Breast epithelium (tissue), 4 donors: Measurements from ENCODE around the gene BRD8. TPM values are rescaled to one million over a fixed set of nuclear protein-coding genes. Genes with fewer than 3 reads are reported as not detected.

ENCODE experiments used
- DNase-seq, 2 donors: peaks; one replicate each; pipeline ENCODE4 v3.0.0-alpha.2; 2019; ENCODE audit warnings: low spot score in 2 of 2
- H3K27ac ChIP-seq, 2 donors: fragments of 200-600 bp; sonication (generic) in 1 of 2; one replicate each; pipeline ENCODE4 v1.5.1; 2016 to 2019; ENCODE audit warnings: mild to moderate bottlenecking in 1 of 2
- H3K27me3 ChIP-seq, 2 donors: fragments of 200-600 bp; sonication (generic) in 1 of 2; one replicate each; pipeline versions ENCODE4 v1.5.1 to v1.6.0; 2017 to 2019; ENCODE audit warnings: control low read depth in 1 of 2, mild to moderate bottlenecking in 1 of 2
- H3K36me3 ChIP-seq: fragments of 200-600 bp; one replicate; pipeline ENCODE4 v1.5.1; 2019
- H3K4me1 ChIP-seq, 2 donors: fragments of 200-600 bp; sonication (generic); one replicate each; pipeline ENCODE4 v1.5.1; 2016 to 2019; ENCODE audit warnings: control low read depth in 1 of 2
- H3K4me3 ChIP-seq, 3 donors: fragments of 200-600 bp; sonication (generic); 1 replicate in 2 of 3; 2 replicates in 1 of 3; pipeline ENCODE4 v1.5.1; 2016 to 2019; ENCODE audit warnings: mild to moderate bottlenecking in 3 of 3, moderate library complexity in 2 of 3
- H3K9me3 ChIP-seq, 2 donors: fragments of 200-600 bp; sonication (generic) in 1 of 2; one replicate each; pipeline ENCODE4 v1.5.1; 2016 to 2019; ENCODE audit warnings: control low read depth in 1 of 2
- CTCF ChIP-seq, 3 donors: fragments of 450-650 bp; IDR thresholded peaks; one replicate each; pipeline ENCODE4 v1.5.1; 2016 to 2017; ENCODE audit warnings: antibody characterized with exemption in 3 of 3, mild to moderate bottlenecking in 3 of 3, moderate library complexity in 3 of 3
- POLR2A ChIP-seq: fragments of 450-650 bp; IDR thresholded peaks from one replicate; pipeline ENCODE4 v1.6.1; 2016; ENCODE audit warnings: antibody characterized with exemption, mild to moderate bottlenecking, moderate library complexity
- POLR2AphosphoS5 ChIP-seq, 3 donors: sonication (generic); formaldehyde crosslinking; IDR thresholded peaks; one replicate each; pipeline ENCODE4 v1.6.1; 2017; ENCODE audit warnings: antibody characterized with exemption in 3 of 3
- intact Hi-C: fragments of 100-400 bp; cut with DNase I; formaldehyde crosslinking; loops from one replicate; pipeline ENCODE4 v1.15.1; 2023; ENCODE audit warnings: low total_unique reads
- total RNA-seq, 3 donors: library from RNA; depleted of rRNA; stranded (reverse); fragments of >200 nt; gene quantifications; one replicate each; pipeline ENCODE4 v1.1.0, GENCODE V29; 2016

BRD8 gene
- total RNA-seq, 3 donors from 2014 or later = 28.6 to 90.4 (median 69.5) TPM

DNA sequence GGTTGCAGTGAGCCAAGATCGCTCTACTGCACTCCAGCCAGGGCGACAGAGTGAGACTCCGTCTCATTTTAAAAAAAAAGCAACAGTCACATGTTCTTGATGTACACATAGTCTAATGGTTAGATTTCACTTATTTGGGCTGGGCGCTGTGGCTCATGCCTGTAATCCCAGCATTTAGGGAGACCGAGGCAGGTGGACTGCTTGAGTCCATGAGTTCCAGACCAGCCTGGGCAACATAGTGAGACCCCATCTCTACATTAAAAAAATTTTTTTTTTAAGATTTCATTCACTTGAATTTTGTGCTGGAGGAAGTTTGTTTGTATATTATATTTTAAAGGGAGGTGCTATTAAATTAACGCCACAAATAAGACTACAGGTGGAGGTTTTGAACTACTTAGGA lies 72.7 kb downstream of the BRD8 start:
- no peak for DNase-seq
- Histone ChIP-seq H3K4me1 (no peaks in the 10 kb centered on the region), H3K4me3 (no peak overlapping the region), H3K27ac (no peak overlapping the region), H3K27me3 (no peaks in the 10 kb centered on the region), H3K36me3 (no peaks in the 10 kb centered on the region), H3K9me3 (no peaks in the 10 kb centered on the region)
- no peak for TF ChIP-seq CTCF (IDR thresholded peaks at IDR 0.05)
- no peak for TF ChIP-seq POLR2A
- no peak for TF ChIP-seq POLR2AphosphoS5 (IDR thresholded peaks at IDR 0.05)
- intact Hi-C loops = no loop called here

- no peak for TF ChIP-seq POLR2AphosphoS5 (IDR thresholded peaks at IDR 0.05)
- no peak for TF ChIP-seq CTCF (IDR thresholded peaks at IDR 0.05)
- no peak for TF ChIP-seq POLR2A
Observed at GRCh38 chr5:138103319-138103637, 75.2 kb downstream of the BRD8 start.

DNA sequence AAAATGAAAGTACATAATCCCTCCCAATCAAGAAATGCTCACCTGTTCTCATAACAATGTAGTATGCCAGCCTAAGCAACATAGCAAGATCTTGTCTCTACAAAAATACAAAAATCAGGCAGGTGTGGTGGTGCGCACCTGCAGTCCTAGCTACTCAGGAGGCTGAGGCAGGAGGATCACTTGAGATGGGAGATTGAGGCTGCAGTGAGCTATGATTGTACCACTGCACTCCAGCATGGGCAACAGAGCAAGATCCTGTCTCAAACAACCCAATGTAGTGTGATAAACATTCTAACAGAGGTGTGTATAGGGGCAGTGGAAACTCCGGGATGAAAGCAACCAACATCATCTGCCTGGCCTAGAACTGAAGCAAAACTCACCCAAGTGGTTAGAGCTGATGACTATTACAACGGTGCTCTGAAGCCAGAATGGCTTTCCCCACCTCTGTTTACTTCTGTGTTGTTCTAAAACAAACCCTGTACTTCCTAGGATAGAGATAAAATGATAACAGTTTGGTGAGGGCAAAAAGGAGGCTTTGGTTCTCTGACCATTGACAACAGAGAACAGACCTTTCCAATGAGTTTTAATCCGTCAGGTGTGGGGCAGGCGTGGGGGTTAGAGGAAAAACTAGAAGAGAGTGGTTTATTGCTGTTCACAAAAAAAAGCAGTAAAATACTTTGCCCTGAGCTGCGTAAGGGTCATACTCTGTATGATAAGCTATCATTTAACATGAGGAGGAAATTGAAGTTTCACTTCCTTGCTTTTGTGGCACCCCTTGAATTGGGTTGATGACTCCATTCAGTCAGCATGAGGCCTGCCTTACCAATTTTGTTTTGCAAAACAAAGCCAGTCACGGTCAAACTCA lies 75.7 kb downstream of the BRD8 start:
- Histone ChIP-seq H3K36me3 (no peaks in the 10 kb centered on the region), H3K4me3 (no peak overlapping the region), H3K4me1 (no peaks in the 10 kb centered on the region), H3K27me3 (no peaks in the 10 kb centered on the region), H3K27ac (no peak overlapping the region), H3K9me3 (no peaks in the 10 kb centered on the region)
- DNase-seq = no peak
- intact Hi-C loops = no loop called here
- TF ChIP-seq POLR2AphosphoS5 (IDR thresholded peaks at IDR 0.05) (no peak), CTCF (IDR thresholded peaks at IDR 0.05) (no peak), POLR2A (no peak)

More at GRCh38 chr5:138103319-138103637, 75.2 kb downstream of the BRD8 start:
- H3K4me3 ChIP-seq = no peak overlapping the region
- no peaks in the 10 kb centered on the region for H3K36me3 ChIP-seq
- H3K9me3 ChIP-seq = no peaks in the 10 kb centered on the region
- no peak for DNase-seq
- no peaks in the 10 kb centered on the region for H3K27me3 ChIP-seq
- H3K27ac ChIP-seq = no peak overlapping the region
- H3K4me1 ChIP-seq = no peaks in the 10 kb centered on the region
- intact Hi-C loops = no loop called here

DNA sequence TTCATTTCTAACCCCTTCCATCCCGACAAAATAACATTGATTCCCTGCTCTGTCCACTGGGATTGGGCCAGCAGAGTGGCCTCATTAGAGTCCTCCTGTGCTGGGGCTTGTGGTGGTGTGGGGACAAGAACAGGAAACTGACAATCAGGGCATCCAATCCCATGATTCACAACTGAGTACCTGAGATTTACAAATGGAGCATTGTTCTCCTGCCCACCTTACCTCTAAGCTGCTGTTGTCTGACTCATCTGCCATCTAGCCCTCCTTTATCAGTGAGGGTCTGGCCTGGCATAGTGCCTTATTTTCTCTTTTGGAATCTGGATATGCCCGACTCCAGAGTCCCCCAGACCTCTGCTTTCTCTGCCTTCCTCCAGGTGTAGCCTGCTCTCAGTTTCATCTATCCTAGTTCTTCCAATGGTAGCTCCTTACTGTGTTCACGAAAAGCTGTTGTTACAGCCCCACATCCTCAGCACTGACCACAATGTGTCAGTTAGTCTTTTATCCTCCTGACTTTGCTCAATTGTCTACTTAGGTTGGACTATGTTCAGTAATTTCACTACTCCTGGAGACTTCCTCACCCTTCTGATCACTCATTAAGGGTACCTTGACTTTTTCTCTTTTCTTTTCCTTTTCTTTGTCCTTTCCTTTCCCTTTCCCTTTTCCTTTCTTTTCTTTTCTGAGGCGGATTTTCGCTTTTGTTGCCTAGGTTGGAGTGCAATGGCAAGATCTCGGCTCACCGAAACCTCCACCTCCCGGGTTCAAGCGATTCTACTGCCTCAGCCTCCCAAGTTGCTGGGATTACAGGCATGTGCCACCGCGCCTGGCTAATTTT lies 81.2 kb downstream of the BRD8 start:
- TF ChIP-seq POLR2AphosphoS5 (IDR thresholded peaks at IDR 0.05) (no peak), CTCF (IDR thresholded peaks at IDR 0.05) (no peak), POLR2A (no peak)
- intact Hi-C loops = no loop called here
- no peak overlapping the region for H3K4me3 ChIP-seq
- no peak for DNase-seq
- H3K9me3 ChIP-seq = no peaks in the 10 kb centered on the region
- H3K27me3 ChIP-seq = peaks cover 0 to 4% of the 10 kb centered on the region in 2 donors
- H3K36me3 ChIP-seq = no peaks in the 10 kb centered on the region
- H3K4me1 ChIP-seq = no peaks in the 10 kb centered on the region
- H3K27ac ChIP-seq = no peak overlapping the region

DNA sequence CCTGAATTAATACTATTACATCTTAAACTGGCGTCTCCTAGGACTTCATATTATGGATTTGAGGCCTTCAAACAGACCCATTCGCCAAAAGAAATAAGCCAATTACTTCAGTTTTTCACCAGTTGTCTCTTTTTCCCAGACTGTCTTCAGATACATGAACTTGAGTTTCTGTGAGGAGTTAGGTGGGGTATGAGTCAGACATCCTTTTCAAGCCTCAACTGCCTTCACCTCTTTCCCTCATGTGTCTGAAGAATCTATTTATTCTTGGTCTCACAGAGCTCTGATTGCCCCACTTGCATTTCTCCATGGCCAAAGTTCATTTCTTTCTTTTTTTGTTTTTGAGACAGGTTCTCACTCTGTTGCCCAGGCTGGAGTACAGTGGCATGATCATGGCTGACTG lies 82.1 kb downstream of the BRD8 start:
- Histone ChIP-seq H3K4me3 (no peak overlapping the region), H3K27ac (no peak overlapping the region), H3K4me1 (no peaks in the 10 kb centered on the region), H3K27me3 (peaks cover 0 to 4% of the 10 kb centered on the region in 2 donors), H3K9me3 (no peaks in the 10 kb centered on the region), H3K36me3 (no peaks in the 10 kb centered on the region)
- DNase-seq = no peak
- TF ChIP-seq POLR2A (no peak), POLR2AphosphoS5 (IDR thresholded peaks at IDR 0.05) (no peak), CTCF (IDR thresholded peaks at IDR 0.05) (no peak)
- intact Hi-C loops = no loop called here
